GM10847 (cell line): Measurements from ENCODE around the gene CEP68.

Experiments used
- POLR2A ChIP-seq: IDR thresholded peaks from 2 replicates; pipeline ENCODE4 v1.6.1; 2011; ENCODE audit not compliant: insufficient read length; ENCODE audit errors: extremely low read depth

Gene CEP68

GRCh38 chr2:65081232-65081685, 25.0 kb downstream of the CEP68 start:
- no peak for TF ChIP-seq POLR2A

- no peak for TF ChIP-seq POLR2A
Observed at GRCh38 chr2:65085148-65085547, 28.9 kb downstream of the CEP68 start.

GRCh38 chr2:65092791-65093190, 36.6 kb downstream of the CEP68 start:
- no peak for TF ChIP-seq POLR2A

GRCh38 chr2:65093211-65093610, 37.0 kb downstream of the CEP68 start:
- TF ChIP-seq POLR2A: no peak

GRCh38 chr2:65096948-65097347, 40.7 kb downstream of the CEP68 start:
- TF ChIP-seq POLR2A: no peak

GRCh38 chr2:65097844-65098243, 41.6 kb downstream of the CEP68 start:
- TF ChIP-seq POLR2A: no peak

- TF ChIP-seq POLR2A: no peak
Observed at GRCh38 chr2:65098741-65099140, 42.5 kb downstream of the CEP68 start.

GRCh38 chr2:65101071-65101470, 44.9 kb downstream of the CEP68 start:
- TF ChIP-seq POLR2A: no peak

- TF ChIP-seq POLR2A: no peak
Observed at GRCh38 chr2:65103013-65103715, 46.9 kb downstream of the CEP68 start.

- no peak for TF ChIP-seq POLR2A
Observed at GRCh38 chr2:65107530-65107929, 51.3 kb downstream of the CEP68 start.

- TF ChIP-seq POLR2A: no peak
Observed at GRCh38 chr2:65108780-65109179, 52.6 kb downstream of the CEP68 start.

- TF ChIP-seq POLR2A: no peak
Observed at GRCh38 chr2:65112633-65113032, 56.4 kb downstream of the CEP68 start.

GRCh38 chr2:65113229-65113628, 57.0 kb downstream of the CEP68 start:
- TF ChIP-seq POLR2A: no peak

GRCh38 chr2:65113816-65114215, 57.6 kb downstream of the CEP68 start:
- no peak for TF ChIP-seq POLR2A

- no peak for TF ChIP-seq POLR2A
Observed at GRCh38 chr2:65114921-65115320, 58.7 kb downstream of the CEP68 start.

GRCh38 chr2:65116645-65117044, 60.4 kb downstream of the CEP68 start:
- TF ChIP-seq POLR2A: no peak
